Measurements from ENCODE around the gene RTCB. TPM values are rescaled to one million over a fixed set of nuclear protein-coding genes. Genes with fewer than 3 reads are reported as not detected.

RTCB gene
- total RNA-seq: 10 to 100 TPM; 97.4 to 99.0 TPM

DNA sequence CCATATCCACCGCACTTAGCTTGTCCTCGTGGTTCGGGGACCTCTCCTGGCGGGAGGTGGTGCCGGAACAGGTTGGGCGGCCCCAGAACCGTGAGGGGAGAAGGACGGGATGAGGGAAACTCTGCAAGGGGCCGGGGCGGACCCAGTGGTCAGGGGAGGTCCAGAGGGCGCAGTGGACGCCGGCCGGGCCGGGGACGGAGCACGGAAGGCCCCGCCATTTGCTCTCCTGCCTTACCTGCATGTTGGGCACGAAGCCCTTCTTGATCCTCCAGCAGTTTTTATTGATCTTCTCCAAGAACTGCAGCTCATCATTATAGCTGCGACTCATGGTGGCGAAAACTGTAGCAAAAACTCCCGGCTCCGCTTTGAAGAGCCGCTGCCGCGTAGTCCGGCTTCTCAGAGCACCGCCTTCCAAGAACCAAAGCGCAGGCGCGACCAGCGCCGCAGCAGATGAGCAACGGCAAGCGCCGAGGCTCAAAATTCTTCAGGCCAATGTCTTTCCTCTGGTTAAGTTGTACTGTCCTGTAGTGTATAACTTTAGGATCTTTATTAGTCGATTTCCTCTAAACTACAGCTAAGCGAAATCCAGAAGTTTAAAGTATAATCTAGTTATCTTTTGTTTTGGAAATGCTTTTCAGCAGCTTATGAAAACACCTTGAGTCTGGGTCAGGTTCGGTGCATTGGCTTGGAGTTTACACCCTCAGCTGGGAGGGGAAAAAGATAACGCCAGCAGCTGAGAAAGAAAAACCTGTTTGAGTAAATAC lies at the start of gene RTCB:
Gene RTCB, minus strand, starts transcription at position 419 of the 764 bp plus-strand sequence. Its CDS starts 91 bp downstream, at position 328.
- ChIA-PET POLR2A (interaction anchor here (0.6 to 2.8 kb wide), 3 partner anchors 17 to 62 kb away, joined by 3 to 18 read pairs (median 3); partner anchors contain the start of gene FBXO7), CTCF (interaction anchor here (0.9 to 1.3 kb wide), 4 partner anchors 60 to 308 kb away, joined by 3 to 4 read pairs (median 3); no protein-coding TSS in a partner anchor)

DNA sequence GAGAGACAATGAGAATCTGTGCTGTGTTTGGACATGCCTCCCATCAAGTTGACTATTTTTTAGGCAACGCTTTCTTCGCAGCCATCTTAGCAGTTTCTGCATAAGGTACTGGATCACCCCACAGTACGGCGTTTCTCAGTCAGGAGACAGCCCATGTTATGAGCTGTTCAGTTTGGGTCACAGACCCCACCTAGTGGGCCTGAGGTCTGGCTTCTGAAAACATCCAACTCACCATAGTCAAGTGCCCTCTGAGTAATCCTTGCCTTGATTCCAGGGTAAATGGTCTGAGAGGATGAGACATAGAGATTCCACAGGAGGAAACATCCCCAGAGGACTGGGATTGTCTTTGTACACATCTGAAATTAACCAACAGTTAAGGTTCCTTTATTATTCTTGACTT lies 45.0 kb upstream of the RTCB start:
- CTCF ChIA-PET: no interaction called here
- POLR2A ChIA-PET: no interaction called here

DNA sequence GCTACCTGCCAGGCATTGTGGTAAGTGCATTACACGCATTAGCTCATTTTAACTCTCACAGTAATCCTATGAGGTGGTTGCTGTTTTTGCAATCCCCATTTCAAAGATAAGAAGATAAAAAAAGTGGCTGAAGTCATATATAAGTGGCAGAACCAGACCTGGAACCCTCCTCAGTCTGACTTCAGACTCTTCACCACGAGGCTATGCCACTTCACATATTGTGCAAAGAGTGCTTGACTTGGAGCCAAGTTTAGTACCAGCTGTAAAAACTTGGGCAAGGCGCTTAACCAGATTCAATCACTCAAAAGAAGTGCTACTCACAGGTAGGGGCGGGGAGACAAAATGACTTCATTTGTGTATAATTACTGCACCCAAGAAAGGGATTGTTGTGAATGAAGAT lies 36.9 kb upstream of the RTCB start:
- POLR2A ChIA-PET: no interaction called here

DNA sequence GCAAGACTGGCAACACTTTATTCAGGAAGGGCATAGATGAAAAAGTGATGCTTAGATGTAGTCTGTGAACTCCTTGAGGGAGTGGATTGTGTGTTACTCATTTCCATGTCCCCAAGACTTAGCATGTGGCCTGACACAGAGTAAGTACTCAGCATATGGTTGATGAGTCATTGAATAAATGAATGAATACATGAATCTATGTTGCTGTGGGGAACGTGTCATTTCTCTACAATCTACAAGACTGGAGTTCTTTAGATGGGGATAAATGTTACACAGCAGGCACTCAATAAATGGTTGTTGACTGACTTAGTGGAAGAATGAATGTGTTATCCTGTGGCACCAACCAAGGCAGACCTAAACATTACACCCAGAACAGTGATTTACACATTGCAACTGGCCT lies 34.3 kb upstream of the RTCB start:
- ChIA-PET CTCF (no interaction called here), POLR2A (no interaction called here)

More for the DNA sequence above, 36.9 kb upstream of the RTCB start:
- CTCF ChIA-PET: interaction anchor here (0.6 to 0.7 kb wide), 2 partner anchors 161 to 498 kb away, joined by 3 to 4 read pairs; no protein-coding TSS in a partner anchor

DNA sequence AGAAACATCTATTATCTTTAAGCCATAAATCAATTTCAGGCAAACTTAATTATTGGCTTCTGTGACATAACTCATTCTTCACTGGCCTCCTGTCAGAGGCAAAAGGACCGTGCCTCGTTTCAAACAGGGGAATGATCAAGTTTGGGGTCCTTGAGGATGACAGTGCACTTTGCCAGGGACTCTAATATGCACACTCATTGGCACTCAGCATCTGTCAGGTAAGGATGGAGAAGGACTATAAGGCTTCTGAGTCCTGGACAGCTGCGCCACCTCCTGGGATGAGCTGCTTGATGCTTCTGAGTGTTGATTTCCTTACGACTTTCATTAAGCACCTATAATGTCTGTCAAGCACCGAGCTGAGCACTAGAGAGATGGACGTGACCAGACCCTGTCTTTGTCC lies 32.0 kb upstream of the RTCB start:
- ChIA-PET CTCF (interaction anchor here (0.9 kb wide), 1 partner anchor 340 kb away, joined by 3 read pairs; no protein-coding TSS in a partner anchor), POLR2A (interaction anchor here (0.6 kb wide), 1 partner anchor 32 kb away, joined by 3 read pairs; no protein-coding TSS in a partner anchor)

DNA sequence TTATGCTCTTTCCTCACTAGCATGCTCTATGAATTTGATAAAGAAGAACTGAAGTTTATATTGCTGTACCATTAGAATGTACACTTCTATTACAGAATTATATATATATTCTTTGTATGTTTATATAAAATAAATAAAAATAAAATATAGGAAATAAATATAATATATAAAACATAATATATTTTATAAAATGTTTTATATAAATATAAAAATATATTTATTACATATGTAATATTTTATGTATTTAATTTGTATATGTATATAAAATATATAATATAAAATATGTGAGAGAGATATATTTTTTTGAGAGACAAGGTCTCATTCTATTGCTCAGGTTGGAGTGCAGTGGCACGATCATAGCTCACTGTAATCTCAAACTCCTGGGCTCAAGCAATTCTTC lies 18.3 kb upstream of the RTCB start:
- CTCF ChIA-PET: no interaction called here
- POLR2A ChIA-PET: no interaction called here

DNA sequence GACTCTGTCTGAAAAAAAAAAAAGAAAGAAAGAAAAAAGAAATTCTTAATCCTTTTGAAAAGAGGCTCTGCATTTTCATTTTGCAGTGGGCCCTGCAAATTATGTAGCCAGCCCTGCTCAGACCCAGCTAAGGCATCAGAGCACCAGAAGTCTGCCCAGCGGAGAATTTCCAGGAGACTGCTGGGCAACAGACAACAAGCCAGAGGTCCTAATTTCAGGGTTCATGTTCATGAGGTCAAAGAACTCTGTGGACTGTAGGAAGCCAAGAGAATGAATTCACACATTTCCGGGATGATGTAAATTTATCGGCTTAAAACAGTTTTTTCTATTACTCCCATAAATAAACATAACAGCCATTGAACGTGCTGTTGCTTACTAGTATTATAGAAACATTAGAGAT lies 14.8 kb upstream of the RTCB start:
- ChIA-PET CTCF (no interaction called here), POLR2A (no interaction called here)

DNA sequence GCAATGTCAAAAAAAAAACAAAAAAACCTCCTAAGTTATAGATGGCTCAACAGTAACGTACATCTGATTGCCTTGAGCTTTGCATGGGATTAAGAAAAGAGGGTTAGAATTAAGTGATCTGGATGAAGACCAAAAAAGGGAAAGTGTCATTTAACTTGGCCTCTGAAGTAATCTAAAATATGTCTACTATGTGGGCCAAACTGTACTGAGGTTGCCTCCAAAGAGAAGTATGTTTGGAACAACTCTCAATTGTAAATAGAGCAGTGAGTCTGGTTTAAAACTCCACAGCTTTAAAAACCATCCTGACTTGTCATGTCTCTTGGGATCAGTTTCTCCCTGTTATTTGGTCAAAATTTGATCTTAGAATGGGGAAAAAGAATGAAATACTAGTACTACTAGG lies 11.6 kb upstream of the RTCB start:
- ChIA-PET CTCF (no interaction called here), POLR2A (no interaction called here)

DNA sequence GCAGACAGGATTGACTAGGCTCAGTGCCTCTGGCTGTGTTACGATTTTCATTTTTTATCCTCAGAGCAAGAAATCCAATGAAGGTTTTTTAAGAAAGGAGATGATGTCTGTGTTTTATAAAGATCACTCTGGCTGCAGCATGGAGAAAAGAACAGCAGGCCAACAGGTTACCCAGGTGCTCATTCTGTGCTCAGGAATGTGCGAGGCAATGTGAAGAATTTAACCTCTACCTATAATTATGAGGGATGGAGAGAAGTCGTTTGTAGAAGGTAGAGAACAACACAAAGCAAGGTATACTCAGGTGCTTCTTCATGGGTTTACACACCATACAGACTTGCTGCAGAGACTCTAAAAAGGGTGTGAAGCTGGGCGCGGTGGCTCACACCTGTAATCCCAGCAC lies 10.0 kb upstream of the RTCB start:
- POLR2A ChIA-PET: no interaction called here
- CTCF ChIA-PET: no interaction called here

DNA sequence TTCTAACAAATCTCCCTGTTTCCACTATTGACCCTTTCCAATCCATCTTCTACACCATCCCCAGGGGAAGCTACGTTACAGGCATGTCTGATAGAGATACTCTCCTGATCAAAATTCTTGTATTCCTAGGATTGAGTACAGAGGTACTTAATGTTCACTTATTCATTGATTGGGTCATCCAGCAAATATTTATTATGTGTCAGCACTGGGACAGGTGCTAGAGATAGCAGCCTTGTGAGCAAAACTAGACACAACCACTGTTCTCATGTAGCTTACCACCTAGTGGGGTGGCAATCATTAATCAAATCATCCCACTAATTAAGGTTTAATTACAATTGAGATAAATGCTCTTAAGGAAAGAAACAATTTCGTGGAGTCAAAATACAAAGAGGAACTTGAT lies 9.4 kb upstream of the RTCB start:
- POLR2A ChIA-PET: no interaction called here

DNA sequence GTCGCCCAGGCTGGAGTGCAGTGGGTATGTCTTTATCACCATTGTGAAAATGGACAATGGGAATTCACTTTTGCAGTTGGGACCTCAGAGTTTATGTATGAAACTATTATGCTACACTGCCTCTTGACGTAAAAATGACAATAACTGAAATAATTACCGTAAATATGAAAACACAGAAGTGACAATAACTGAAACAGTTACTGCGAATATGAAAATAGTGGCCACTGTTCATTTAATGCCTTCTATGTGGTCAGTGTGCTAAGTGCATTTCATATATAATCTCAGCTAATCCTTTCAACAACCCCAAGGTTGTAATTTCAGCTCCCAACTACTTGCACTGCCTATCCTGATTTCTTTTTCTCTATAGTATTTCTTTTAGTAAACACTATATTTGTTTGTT lies 5.9 kb upstream of the RTCB start:
- CTCF ChIA-PET: no interaction called here
- POLR2A ChIA-PET: no interaction called here

More for the DNA sequence above, 9.4 kb upstream of the RTCB start:
- CTCF ChIA-PET: no interaction called here

DNA sequence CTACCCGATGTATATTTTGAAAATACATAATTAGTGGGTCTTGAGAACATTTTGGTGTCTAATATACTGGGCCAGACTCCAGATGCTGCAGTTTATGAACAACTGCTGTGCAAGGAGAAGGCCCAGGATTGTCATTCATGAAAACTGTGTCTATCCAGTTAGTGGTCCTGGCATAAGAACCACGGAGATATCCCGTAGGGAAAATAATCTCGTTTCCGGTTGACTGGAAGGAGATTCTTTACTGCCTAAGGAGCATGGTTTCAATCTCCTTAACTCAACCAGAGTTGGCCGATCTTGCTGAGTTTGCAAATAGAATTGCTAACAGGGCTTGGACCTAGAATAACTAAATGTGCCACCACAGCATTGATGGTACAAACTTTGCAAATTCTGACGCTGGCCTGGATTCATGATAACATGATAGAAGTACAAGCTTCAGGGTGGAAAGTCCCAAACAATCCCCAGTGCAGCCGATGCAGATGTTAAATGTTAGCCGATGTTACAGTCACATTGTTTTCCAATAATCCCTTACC lies 4.6 kb upstream of the RTCB start:
- ChIA-PET CTCF (interaction anchor here (1.6 kb wide), 1 partner anchor 9 kb away, joined by 3 read pairs; no protein-coding TSS in a partner anchor), POLR2A (no interaction called here)

DNA sequence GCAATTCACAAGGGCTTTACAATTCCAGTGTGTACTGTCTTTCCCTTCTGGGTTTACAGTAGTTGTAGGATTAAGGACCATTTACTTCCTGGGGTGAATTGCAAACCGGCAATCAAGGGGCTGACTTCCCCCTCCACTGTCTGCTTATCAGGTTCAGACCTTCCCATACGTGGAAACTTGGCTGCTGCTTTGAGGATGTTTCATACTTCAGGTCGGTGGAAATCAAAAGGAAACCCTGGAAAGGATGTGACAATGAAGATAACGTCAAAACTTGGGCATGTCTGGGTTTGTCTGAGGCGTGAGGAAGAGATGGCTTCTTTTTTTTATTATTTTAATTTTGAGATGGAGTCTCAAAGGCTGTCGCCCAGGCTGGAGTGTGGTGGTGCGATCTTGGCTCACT lies 2.1 kb upstream of the RTCB start:
- CTCF ChIA-PET: no interaction called here
- POLR2A ChIA-PET: no interaction called here

DNA sequence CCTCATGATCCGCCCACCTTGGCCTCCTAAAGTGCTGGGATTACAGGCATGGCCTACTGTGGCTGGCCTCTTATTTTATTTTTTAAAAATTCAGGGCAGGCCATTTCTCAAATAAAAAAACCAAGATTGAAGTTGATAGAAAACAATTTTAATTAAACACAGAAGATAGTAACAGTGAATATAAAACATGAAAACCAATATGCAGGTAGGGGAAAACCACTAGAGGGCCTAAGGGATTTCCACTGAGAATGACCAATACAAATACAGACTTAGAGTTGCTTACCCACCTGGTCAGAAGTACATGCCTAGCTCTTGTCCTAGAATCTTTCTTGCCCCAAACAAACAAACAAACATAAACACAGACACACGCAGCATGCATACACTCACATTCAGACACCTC lies 1.7 kb upstream of the RTCB start:
- ChIA-PET CTCF (no interaction called here), POLR2A (interaction anchor here (2.8 kb wide), 1 partner anchor 61 kb away, joined by 18 read pairs; the partner anchor contains the start of gene FBXO7)

DNA sequence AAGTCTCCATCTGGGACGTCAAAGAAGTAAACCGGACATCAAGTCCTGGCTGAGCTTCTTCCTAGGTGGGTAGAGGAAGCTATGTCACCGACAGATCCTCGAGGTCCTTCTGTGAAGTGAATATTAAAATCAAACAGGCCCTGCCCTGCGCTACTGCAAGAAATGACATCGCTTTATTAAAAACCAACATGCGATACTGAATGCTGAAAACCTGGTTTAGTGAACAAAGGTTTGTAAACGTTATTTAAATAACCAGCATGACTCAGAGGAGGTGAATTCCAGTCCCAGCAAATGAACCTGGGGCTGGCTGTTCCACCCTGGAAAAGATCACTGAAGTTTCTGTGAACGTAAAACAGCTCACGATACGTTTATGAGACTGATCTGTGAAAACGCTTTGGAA lies 645 bp downstream of the RTCB start:
- ChIA-PET POLR2A (interaction anchor here (2.8 kb wide), 1 partner anchor 63 kb away, joined by 18 read pairs; the partner anchor contains the start of gene FBXO7), CTCF (interaction anchor here (1.2 to 1.3 kb wide), 3 partner anchors 61 to 307 kb away, joined by 3 read pairs; no protein-coding TSS in a partner anchor)

DNA sequence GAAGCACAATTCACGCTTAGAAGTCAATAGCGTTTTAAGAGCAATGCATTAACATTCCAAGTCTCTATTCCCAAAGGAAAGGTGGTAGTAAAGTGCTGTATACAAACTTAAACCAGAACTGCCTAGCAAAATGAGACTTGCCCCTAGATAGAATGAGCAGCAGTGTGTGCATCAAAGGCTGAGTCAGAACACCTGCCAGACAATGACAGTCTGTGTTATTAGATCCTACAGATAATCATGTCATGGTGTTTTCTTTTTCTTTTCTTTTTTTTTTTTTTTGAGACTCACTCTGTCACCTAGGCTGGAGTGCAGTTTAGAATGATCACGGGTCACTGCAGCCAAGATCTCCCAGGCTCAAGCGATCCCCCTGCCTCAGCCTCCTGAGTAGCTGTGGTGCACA lies 1.6 kb downstream of the RTCB start:
- CTCF ChIA-PET: interaction anchor here (1.3 kb wide), 1 partner anchor 81 kb away, joined by 3 read pairs; no protein-coding TSS in a partner anchor
- POLR2A ChIA-PET: no interaction called here

DNA sequence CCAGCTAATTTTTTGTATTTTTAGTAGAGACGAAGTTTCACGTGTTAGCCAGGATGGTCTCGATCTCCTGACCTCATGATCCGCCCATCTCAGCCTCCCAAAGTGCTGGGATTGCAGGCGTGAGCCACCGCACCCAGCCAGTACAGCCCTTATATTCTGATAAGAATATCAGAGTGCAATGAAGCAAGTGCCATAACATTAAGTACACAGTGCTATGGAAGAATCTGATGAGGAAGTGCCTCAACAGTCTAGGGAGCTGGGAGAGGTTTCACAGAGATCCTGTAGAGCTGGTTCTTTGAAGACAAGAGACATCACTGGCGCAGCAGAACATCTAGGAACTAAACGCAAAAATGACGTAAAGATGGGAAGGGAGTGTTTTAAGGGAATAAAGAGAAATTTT lies 2.1 kb downstream of the RTCB start:
- ChIA-PET CTCF (no interaction called here), POLR2A (no interaction called here)

DNA sequence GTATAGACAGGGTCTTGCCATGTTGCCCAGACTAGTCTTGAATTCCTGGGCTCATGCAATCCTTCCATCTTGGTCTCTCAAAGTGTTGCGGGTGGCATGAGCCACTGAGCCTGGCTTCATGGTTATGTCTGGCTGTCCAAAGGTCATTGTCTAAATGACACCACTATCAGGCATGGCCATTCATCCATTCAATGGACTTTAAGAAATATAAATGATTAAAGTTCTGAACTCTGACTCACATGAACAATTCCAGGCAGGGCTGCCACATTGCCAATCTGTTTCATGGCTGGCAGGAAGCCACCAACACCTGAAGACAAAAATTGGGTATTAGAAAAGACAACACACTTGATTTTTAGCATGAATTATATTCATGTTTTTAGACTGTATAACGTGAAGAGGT lies 4.1 kb downstream of the RTCB start:
- POLR2A ChIA-PET: no interaction called here
- CTCF ChIA-PET: no interaction called here

DNA sequence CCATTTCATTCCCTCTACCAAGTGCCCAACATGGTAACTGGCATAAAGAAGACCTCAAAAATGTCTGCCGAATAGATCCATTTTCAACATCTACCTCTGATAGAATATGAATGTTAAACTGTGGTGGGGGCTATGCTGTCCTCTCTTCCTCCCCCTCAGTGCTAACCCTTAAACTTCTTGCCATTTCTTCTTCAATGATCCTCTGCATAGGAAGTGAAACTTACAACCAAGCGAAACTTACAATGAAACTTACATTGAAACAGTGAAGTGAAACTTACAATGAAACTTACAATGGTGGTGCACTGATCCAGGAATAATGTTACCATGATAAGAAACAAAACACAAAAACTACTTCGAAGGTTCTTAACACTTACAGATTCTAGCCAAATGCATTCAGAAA lies 4.7 kb downstream of the RTCB start:
- ChIA-PET CTCF (no interaction called here), POLR2A (no interaction called here)

DNA sequence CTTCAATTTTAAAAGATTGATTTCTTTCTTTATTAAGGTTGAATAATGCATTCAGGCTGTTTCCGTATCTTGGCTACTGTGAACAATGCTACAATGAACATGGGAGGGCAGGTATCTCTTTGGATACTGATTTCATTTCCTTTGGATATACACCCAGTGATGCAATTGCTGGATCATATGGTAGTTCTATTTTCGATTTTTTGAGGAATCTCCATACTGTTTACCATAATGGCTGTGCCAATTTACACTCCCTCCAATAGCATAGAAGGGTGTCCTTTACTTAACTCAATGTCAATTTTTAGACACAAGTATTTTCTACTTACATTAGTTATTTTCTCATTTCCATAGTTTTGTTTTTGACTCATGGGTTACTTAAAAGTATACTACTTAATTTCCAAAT lies 8.0 kb downstream of the RTCB start:
- CTCF ChIA-PET: no interaction called here
- POLR2A ChIA-PET: no interaction called here

DNA sequence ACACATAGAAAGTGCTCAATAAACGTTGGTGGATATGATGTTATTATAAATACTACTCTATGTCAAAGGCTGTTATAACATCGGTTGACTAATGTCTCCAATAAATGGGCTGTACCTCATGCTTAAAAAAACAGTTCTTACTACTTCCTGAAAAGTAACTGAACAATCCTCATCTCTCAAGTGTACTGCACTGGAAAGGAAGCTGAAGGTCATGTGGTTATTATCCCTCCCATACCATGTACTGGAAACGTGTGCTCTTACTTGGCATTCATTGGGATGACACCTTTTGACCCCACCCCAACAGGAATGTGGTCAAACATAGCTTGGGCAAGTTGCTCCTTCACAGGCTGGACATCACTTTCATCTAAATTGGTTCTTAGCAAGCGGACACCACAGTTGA lies 10.6 kb downstream of the RTCB start:
- CTCF ChIA-PET: no interaction called here

More for the DNA sequence above, 10.6 kb downstream of the RTCB start:
- POLR2A ChIA-PET: no interaction called here

All from activated CD8-positive, alpha-beta memory T cell treated with anti-CD3 and anti-CD28 coated beads for 36 hours (primary cell).